Measurements from ENCODE around the gene ZBTB7B. TPM values are rescaled to one million over a fixed set of nuclear protein-coding genes. Genes with fewer than 3 reads are reported as not detected.

The ZBTB7B gene
- total RNA-seq, 3 donors from 2014 or later, result 175 to 313 (median 255) TPM

DNA sequence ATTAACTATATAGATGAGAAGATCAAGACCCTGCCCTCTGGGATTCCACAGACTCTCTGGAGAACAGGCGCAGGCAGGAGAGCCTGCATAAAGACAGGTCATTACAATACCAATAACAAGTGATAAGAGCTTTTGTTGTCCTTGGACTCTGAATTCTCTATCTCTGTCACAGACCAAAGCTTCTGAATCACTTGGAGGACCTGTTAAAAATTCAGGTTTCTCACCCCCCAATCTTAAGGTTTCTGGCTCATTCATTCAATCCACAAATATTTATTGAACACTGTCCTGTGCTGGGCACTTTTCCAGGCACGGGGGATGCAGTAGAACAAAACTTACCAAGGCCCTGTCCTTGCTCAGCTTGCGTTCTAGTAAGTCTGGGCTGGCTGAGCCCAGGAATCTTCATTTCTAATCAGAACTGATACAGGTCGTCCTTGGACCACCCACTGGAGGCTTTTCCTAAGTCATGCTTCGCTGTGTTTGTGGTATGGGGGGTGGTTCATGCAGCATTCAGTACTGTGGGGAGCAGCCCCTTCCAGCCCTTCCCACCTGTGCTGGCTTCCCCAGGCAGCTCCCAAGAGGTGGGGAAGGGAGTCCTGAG is 62.3 kb downstream of the ZBTB7B start:
- Histone ChIP-seq H3K9me3 (no peaks in the 10 kb centered on the region), H3K36me3 (ENCODE audit: low read depth) (no peaks in the 10 kb centered on the region), H3K4me1 (ENCODE audit: low read depth) (peaks cover 32% of the 10 kb centered on the region), H3K4me3 (no peak overlapping the region)
- DNase-seq (peak in 1 of 3 donors; percentile 33), ATAC-seq (no peak)
- TF ChIP-seq, protein P1, sequence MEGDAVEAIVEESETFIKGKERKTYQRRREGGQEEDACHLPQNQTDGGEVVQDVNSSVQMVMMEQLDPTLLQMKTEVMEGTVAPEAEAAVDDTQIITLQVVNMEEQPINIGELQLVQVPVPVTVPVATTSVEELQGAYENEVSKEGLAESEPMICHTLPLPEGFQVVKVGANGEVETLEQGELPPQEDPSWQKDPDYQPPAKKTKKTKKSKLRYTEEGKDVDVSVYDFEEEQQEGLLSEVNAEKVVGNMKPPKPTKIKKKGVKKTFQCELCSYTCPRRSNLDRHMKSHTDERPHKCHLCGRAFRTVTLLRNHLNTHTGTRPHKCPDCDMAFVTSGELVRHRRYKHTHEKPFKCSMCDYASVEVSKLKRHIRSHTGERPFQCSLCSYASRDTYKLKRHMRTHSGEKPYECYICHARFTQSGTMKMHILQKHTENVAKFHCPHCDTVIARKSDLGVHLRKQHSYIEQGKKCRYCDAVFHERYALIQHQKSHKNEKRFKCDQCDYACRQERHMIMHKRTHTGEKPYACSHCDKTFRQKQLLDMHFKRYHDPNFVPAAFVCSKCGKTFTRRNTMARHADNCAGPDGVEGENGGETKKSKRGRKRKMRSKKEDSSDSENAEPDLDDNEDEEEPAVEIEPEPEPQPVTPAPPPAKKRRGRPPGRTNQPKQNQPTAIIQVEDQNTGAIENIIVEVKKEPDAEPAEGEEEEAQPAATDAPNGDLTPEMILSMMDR (IDR thresholded peaks at IDR 0.05), result no peak
- intact Hi-C loops (cut with DNase I, micrococcal nuclease), result no loop called here

DNA sequence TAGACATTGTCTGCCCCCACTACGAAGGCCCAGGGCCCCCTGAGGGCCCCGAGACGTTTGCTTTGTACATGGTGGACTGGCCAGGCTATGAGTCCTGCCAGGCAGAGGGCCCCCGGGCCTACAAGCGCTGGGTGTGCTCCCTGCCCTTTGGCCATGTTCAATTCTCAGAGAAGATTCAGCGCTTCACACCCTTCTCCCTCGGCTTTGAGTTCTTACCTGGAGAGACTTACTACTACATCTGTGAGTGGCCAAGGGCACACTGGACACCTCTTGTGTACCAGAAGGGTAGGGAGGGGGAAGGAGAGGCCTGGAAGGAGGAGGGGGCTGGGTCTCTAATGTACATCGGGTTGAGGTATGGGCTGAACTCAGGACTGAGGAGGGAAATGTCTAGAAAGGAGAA is 64.2 kb downstream of the ZBTB7B start:
- Histone ChIP-seq H3K36me3 (ENCODE audit: low read depth) (no peaks in the 10 kb centered on the region), H3K4me3 (no peak overlapping the region), H3K4me1 (ENCODE audit: low read depth) (peaks cover 39% of the 10 kb centered on the region), H3K9me3 (no peaks in the 10 kb centered on the region)
- no peak for DNase-seq
- TF ChIP-seq, protein P1 (IDR thresholded peaks at IDR 0.05), result no peak
- ATAC-seq, result no peak
- intact Hi-C loops (cut with DNase I, micrococcal nuclease), result no loop called here

Small RNA genes lying within 50 kb of the gene (microRNA-seq; reads per million reads assigned to microRNA genes)
- gene MIR4258, result not detected

Other genes with a start within 250 kb of the ZBTB7B start
- 10 to 100 TPM in 1 of 3 donors, 1 to 10 TPM in 2; 1.5 to 19.3 (median 2.0) TPM for gene KCNN3, start 132.5 kb upstream of the ZBTB7B start, total RNA-seq
- gene PMVK, start 66.1 kb upstream of the ZBTB7B start, total RNA-seq, result 10 to 100 TPM; 28.4 to 37.6 (median 35.8) TPM
- 100 to 1,000 TPM in 1 of 3 donors, 10 to 100 TPM in 2; 35.6 to 146 (median 49.4) TPM for gene PBXIP1, start 46.7 kb upstream of the ZBTB7B start, total RNA-seq
- gene PYGO2, start 41.0 kb upstream of the ZBTB7B start, total RNA-seq, result 10 to 100 TPM; 22.8 to 34.3 (median 25.8) TPM
- gene SHC1, start 32.1 kb upstream of the ZBTB7B start, total RNA-seq, result 100 to 1,000 TPM in 2 of 3 donors, 10 to 100 TPM in 1; 92.7 to 130 (median 122) TPM
- gene CKS1B, start 28.1 kb upstream of the ZBTB7B start, total RNA-seq, result 10 to 100 TPM; 26.8 to 52.4 (median 29.3) TPM
- 10 to 100 TPM; 28.4 to 40.4 (median 31.2) TPM for gene FLAD1, start 19.5 kb upstream of the ZBTB7B start, total RNA-seq
- under 1 TPM in 2 of 3 donors, not detected in 1; 0.60 to 0.76 TPM for gene LENEP, start 9.2 kb upstream of the ZBTB7B start, total RNA-seq
- 1 to 10 TPM; 1.7 to 3.3 (median 2.3) TPM for gene DCST2, start 31.0 kb downstream of the ZBTB7B start, total RNA-seq
- gene DCST1, start 31.0 kb downstream of the ZBTB7B start, total RNA-seq, result under 1 TPM in 2 of 3 donors, not detected in 1; 0.19 to 0.20 TPM
- gene ADAM15, start 48.5 kb downstream of the ZBTB7B start, total RNA-seq, result 100 to 1,000 TPM in 1 of 3 donors, 10 to 100 TPM in 2; 71.8 to 148 (median 79.7) TPM
- gene EFNA4, start 60.9 kb downstream of the ZBTB7B start, total RNA-seq, result 10 to 100 TPM; 12.3 to 27.2 (median 26.4) TPM
- 10 to 100 TPM in 1 of 3 donors, 1 to 10 TPM in 2; 2.1 to 17.4 (median 5.6) TPM for gene EFNA3, start 76.0 kb downstream of the ZBTB7B start, total RNA-seq
- gene EFNA1, start 125.1 kb downstream of the ZBTB7B start, total RNA-seq, result 100 to 1,000 TPM in 2 of 3 donors, 10 to 100 TPM in 1; 46.3 to 198 (median 110) TPM
- 10 to 100 TPM; 38.7 to 95.8 (median 66.4) TPM for gene SLC50A1, start 133.1 kb downstream of the ZBTB7B start, total RNA-seq
- 100 to 1,000 TPM in 1 of 3 donors, 10 to 100 TPM in 2; 76.3 to 106 (median 78.4) TPM for gene DPM3, start 137.7 kb downstream of the ZBTB7B start, total RNA-seq
- 100 to 1,000 TPM; 162 to 190 (median 176) TPM for gene KRTCAP2, start 170.5 kb downstream of the ZBTB7B start, total RNA-seq
- gene TRIM46, start 171.0 kb downstream of the ZBTB7B start, total RNA-seq, result under 1 TPM; 0.26 to 0.76 (median 0.39) TPM
- gene THBS3, start 205.1 kb downstream of the ZBTB7B start, total RNA-seq, result 10 to 100 TPM; 22.4 to 35.9 (median 33.9) TPM
- 10 to 100 TPM; 26.1 to 41.1 (median 35.6) TPM for gene MTX1, start 205.9 kb downstream of the ZBTB7B start, total RNA-seq